Mammary epithelial cell (primary cell): ENCODE measurements around the gene CD47.

Source experiments
- EZH2 ChIP-seq: IDR thresholded peaks from 2 replicates; pipeline ENCODE4 v1.6.1; 2012; ENCODE audit warnings: low read length, inconsistent platforms, borderline replicate concordance
- TF ChIP-seq, protein P1 (sequence below), 2 donors: IDR thresholded peaks in 1 of 2; conservative IDR thresholded peaks in 1 of 2; 2 replicates each; pipeline ENCODE4 v1.5.1; 2011 to 2012; ENCODE audit warnings: inconsistent platforms in 2 of 2, low read length in 2 of 2, mild to moderate bottlenecking in 2 of 2, control low read depth in 1 of 2, low read depth in 1 of 2; ENCODE audit not compliant: insufficient read depth in 1 of 2; ENCODE audit errors: extremely low read depth in 1 of 2

DNA sequence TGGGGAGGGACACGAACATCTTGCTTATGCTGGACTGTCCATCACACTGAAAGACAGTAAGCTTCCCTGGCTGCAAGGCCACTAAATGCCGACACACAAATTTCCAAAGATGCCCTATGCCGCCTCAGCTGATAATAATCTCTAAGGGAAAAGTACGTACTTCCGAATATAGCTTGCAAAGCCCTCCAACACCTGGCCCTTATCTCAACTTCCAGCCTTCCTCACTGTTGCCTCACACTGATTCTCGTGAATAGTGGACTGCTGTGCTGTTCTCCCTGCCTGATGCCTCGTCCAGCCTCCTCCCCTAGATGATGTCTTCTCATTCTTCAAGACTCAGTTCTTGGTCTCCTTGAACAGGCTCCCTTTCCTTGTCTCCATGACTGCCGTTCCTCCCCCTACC, 72.3 kb downstream of the CD47 start:
- TF ChIP-seq, protein P1, sequence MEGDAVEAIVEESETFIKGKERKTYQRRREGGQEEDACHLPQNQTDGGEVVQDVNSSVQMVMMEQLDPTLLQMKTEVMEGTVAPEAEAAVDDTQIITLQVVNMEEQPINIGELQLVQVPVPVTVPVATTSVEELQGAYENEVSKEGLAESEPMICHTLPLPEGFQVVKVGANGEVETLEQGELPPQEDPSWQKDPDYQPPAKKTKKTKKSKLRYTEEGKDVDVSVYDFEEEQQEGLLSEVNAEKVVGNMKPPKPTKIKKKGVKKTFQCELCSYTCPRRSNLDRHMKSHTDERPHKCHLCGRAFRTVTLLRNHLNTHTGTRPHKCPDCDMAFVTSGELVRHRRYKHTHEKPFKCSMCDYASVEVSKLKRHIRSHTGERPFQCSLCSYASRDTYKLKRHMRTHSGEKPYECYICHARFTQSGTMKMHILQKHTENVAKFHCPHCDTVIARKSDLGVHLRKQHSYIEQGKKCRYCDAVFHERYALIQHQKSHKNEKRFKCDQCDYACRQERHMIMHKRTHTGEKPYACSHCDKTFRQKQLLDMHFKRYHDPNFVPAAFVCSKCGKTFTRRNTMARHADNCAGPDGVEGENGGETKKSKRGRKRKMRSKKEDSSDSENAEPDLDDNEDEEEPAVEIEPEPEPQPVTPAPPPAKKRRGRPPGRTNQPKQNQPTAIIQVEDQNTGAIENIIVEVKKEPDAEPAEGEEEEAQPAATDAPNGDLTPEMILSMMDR (conservative IDR thresholded peaks at IDR 0.05 in 1 of 2, IDR thresholded peaks at IDR 0.05 in 1 of 2; ENCODE audit: extremely low read depth in 1 of 2, insufficient read depth in 1 of 2, low read depth in 1 of 2, low read length in 2 of 2) = no peak
- no peak for TF ChIP-seq EZH2
